Body of pancreas (tissue), 4 donors: ENCODE data around the gene CALML3.

Experiments used
- CTCF ChIP-seq, 7 experiments: fragments of 450-650 bp in 4 of 7; fragments of 200-600 bp in 3 of 7; sonication (generic) in 3 of 7; IDR thresholded peaks; one replicate each; pipeline ENCODE4 v1.5.1; 2016 to 2019; ENCODE audit warnings: antibody characterized with exemption in 7 of 7
- POLR2A ChIP-seq, 3 donors: fragments of 450-650 bp; IDR thresholded peaks; one replicate each; pipeline ENCODE4 v1.6.1; 2016; ENCODE audit warnings: antibody characterized with exemption in 3 of 3, mild to moderate bottlenecking in 2 of 3

DNA sequence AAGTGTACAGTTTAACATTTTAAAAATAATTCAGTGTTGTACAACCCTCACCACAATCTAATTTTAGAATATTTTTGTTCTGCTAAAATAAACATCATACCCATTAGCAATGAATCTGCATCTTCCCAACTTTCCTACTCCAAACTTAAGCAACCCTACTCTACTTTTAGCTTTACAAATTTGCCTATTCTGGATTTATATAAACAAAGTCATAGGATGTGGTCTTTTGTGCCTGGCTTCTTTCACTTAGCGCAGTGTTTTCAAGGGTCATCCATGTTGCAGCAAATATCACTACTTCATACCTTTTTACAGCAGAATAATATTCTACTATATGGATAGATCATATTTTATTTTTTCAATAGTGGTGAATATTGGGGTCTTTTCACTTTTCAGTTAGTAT is 18.9 kb downstream of the CALML3 start:
- TF ChIP-seq POLR2A (IDR thresholded peaks at IDR 0.05) (no peak), CTCF (IDR thresholded peaks at IDR 0.05) (no peak)
